Uterus (tissue), 2 donors: ENCODE measurements around the gene MEF2C.

ENCODE experiments used
- CTCF ChIP-seq, 4 experiments: fragments of 200-600 bp in 2 of 4; fragments of 450-650 bp in 2 of 4; sonication (generic) in 2 of 4; IDR thresholded peaks; one replicate each; pipeline ENCODE4 v1.5.1; 2016 to 2019; ENCODE audit warnings: antibody characterized with exemption in 4 of 4, mild to moderate bottlenecking in 2 of 4, moderate library complexity in 1 of 4
- POLR2A ChIP-seq, 2 donors: fragments of 450-650 bp; IDR thresholded peaks; one replicate each; pipeline ENCODE4 v1.6.1; 2016; ENCODE audit warnings: antibody characterized with exemption in 2 of 2, mild to moderate bottlenecking in 1 of 2, moderate library complexity in 1 of 2

- no peak for TF ChIP-seq CTCF (IDR thresholded peaks at IDR 0.05)
- TF ChIP-seq POLR2A (IDR thresholded peaks at IDR 0.05) = no peak
These were observed 187.8 kb downstream of the MEF2C start for GRCh38 chr5:88695232-88695631.
